NCI-H128 (cell line): Measurements from ENCODE around the gene TAF13.
A peak's percentile ranks its signal among the peaks of the same experiment; 100 is the strongest.
"Not testable (repeated sequence)": the region's sequence is repeated elsewhere in the genome, so short reads cannot be mapped to it uniquely, and the experiment has no call there.

Experiments
- DNase-seq: peaks from one replicate; lab custom pipeline; 2025; ENCODE audit not compliant: unreplicated experiment; lab: John Stamatoyannopoulos, UW

Gene TAF13

DNA sequence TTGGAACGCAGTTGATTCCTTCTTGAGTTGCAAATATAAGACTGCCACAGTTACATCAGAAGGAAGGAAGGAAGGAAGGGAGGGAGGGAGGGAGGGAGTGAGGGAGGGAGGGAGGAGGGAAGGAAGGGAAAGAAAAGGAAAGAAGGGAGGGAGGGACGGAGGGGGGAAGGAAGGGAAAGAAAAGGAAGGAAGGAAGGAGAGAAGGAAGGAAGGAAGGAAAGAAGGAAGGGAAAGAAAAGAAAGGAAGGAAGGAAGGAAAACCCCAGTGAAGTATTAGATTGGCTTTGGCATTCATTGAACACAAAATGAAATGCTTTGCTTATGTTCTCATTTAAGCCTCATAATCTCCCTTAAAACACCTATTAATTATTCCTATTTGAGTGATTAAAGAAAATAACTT, 27.5 kb downstream of the TAF13 start:
- no peak for DNase-seq

DNA sequence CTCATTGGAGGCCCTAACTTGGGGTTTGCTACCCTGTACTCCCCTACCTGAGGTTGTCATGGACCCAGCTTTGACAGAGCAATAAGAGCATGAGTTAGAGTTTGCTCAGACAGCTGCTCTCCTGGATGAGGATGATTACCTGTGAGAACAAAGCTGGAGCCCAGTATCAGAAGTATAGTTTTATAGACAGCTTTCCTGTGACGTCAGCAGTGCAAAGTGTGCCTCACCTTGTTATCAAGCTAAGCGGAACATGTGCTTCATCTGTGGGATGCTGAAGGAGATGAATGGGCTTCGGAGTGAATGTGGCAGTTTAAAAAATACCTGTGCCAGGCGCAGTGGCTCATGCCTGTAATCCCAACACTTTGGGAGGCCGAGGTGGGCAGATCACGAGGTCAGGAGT, 28.5 kb downstream of the TAF13 start:
- DNase-seq = no peak

DNA sequence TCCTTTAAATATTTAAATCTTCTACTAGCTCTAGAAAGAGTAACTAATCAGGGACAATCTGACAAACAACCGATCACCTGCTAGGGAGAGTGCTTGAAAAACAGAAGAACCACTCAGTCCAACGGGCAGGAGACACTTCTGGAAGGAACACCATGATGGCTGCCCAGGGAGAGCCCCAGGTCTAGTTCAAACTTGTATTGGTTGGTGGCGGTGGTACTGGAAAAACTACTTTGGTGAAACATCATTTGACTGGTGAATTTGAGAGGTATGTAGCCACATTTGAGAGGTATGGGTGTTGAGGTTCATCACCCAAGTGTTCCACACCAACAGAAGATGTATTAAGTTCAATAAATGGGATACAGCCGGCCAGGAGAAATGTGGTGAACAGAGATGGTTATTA, 29.1 kb downstream of the TAF13 start:
- no peak for DNase-seq

DNA sequence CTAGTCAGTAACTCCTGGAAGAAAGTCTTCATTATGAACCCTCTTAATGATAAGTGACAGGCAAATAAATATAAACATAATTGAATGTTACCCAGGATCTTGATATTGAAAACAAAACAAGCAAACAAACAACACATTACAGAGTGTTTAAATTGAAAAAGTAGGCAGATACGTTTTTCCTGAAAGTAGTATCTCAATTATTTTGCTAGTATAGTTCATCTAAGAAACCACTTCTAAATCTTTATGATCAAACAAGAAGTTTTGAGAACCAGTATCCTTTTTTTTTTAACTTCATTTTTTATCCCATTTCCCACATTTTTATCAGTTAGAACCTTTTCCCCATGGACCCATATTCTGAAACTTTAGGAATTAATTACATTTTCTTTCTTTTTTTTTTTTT, 30.2 kb downstream of the TAF13 start:
- no peak for DNase-seq

DNA sequence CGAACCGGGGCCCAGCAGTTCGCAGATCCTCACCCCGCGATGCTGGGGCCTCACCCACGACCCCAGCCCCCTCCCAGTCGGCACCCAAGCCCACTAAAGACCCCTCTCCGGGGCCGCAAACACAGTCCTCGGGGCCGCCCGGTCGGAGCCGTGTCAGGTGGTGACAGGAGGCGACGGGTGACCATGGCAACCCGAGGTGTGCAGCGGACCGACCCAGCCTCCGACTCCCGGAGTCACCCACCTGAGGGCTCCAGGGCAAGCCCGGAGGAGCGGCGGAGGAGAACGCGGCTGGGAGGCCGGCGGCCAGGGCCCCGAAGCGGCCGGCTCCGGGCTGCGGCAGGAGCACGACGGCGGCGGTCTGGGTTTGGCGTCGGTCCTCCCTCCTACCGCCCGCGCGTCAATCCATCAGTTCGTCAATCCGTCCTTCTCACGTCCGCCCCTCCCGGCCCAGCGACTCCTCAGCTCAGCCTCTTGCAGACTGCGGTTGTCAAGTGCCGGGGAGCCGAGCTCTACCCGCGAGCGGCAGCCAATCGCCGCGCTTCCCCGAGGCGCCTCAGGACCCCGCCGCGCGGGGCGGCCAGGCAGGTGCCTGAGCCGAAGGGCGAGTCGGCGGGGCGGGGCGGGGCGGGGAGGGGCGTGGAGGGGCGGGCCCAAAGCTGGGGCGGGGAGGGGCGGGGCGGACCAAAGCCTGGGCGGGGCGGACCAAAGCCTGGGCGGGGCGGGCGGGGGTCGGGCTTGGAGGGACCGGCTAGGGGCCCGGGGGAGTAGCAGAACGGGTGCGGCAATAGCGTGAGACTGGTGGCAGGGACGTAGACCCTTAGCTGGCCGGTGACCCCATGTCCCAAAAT, 34.0 kb downstream of the TAF13 start, which contains the start of gene WDR47:
TSS of gene WDR47 (minus strand) at position 482 of the 848 bp plus-strand sequence. CDS start 18,590 bp downstream, outside the sequence.
- peak; percentile 94 for DNase-seq

- DNase-seq = peak; percentile 24
Measured at GRCh38 chr1:109040989-109041620, 34.7 kb downstream of the TAF13 start.

GRCh38 chr1:109040627-109040988, 35.2 kb downstream of the TAF13 start:
- no peak for DNase-seq

DNA sequence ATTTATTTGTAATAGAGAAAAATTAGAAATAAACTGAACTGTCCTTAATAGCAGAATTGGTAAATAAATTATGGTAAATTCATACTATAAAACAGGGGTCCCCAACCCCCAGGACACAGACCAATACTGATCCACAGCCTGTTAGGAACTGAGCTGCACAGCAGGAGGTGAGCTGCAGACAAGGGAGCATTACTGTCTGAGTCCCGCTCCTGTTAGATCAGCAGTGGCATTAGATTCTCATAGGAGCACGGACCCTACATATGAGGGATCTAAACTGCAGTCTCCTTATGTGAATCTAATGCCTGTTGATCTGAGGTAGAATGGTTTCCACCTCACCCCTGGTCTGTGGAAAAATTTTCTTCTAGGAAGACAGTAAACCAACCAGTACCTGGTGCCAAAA, 41.4 kb downstream of the TAF13 start:
- DNase-seq = no peak

- DNase-seq = not testable (repeated sequence)
Measured at GRCh38 chr1:109029493-109029892, 46.3 kb downstream of the TAF13 start.

GRCh38 chr1:109027841-109028240, 48.0 kb downstream of the TAF13 start:
- DNase-seq = no peak

DNA sequence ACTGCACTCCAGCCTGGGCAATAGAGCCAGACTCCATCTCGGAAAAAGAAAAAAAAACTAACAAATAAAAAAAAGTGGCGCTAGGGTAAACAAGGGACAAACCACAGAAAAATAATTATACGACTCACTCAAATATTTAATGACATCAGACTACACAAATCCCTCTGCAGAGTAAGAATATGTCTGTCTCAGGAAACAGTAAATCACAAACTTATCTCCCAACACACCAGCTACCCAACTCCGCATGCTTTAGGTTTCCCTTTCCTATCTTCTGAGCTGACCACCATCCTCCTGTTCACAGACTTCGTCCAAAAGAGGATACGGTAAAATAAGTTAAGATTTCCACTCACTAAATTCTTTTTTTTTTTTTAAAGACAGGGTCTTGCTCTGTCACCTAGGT, 50.1 kb downstream of the TAF13 start:
- DNase-seq = no peak

DNA sequence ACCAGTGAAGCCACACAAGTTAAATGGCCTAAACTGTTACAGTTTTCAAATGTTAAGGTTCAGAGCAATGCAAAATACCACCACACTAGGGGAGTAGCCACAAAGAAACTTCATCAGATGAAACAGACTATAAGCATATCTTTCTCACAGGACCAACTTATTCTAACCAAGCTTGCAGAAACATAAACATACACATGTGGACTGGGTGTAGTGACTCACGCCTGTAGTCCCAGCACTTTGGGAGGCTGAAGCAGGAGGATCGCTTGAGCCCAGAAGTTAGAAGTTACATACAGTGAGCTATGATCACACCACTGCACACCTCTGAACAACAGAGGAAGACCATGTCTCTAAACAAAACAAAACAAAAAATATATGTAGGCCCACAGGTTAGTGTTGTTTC, 51.2 kb downstream of the TAF13 start:
- DNase-seq = no peak

DNA sequence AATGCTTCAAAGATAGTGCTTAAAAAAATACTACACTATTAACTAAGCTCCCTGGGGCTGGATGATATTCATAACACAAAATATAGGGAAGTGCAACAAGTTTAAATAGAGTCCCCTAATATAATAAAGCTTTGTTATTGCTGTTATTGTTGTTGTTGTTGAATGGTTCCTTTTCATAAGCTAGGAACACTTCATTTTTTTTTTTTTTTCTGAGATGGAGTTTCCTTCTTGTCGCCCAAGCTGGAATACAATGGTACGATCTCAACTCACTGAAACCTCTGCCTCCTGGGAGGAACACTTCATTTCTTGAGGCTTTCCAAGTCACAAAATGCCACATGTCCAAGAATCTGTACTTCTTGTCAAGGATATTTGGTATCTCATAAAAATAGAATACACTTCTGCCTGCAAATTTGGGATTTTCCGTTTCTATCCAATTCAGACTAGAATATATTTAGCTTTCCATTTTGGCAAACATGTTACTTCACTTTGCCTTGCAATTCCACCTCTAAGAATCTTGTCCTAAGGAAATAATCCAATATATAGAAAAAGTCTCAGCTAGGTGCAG, 55.0 kb downstream of the TAF13 start:
- no peak for DNase-seq

- not testable (repeated sequence) for DNase-seq
Measured at GRCh38 chr1:109017719-109018118, 58.1 kb downstream of the TAF13 start.

- no peak for DNase-seq
Measured at GRCh38 chr1:109017134-109017533, 58.7 kb downstream of the TAF13 start.
